Measurements from ENCODE around the gene REPS1.

Gene REPS1

GRCh38 chr6:138987643-138988468 is at the start of gene REPS1:
TSS of gene REPS1 (minus strand) at chr6:138988253. CDS start at chr6:138987682, 571 bp downstream.
- peak within 1 kb of the TSS; percentile 86 for H3K4me3 ChIP-seq (ENCODE audit: low read depth, low read length)
- TF ChIP-seq CTCF (IDR thresholded peaks at IDR 0.05; ENCODE audit: low read depth, low read length), result peak; percentile 64

GRCh38 chr6:139037490-139037889 is 49.4 kb upstream of the REPS1 start:
- no peak for TF ChIP-seq CTCF (IDR thresholded peaks at IDR 0.05; ENCODE audit: low read depth, low read length)
- no peak overlapping the region for H3K4me3 ChIP-seq (ENCODE audit: low read depth, low read length)

GRCh38 chr6:139030228-139030963 is 42.3 kb upstream of the REPS1 start:
- no peak for TF ChIP-seq CTCF (IDR thresholded peaks at IDR 0.05; ENCODE audit: low read depth, low read length)
- peak overlapping the region; percentile 90 for H3K4me3 ChIP-seq (ENCODE audit: low read depth, low read length)

- TF ChIP-seq CTCF (IDR thresholded peaks at IDR 0.05; ENCODE audit: low read depth, low read length), result no peak
- peak overlapping the region; percentile 90 for H3K4me3 ChIP-seq (ENCODE audit: low read depth, low read length)
Observed at GRCh38 chr6:139029470-139030227, 41.6 kb upstream of the REPS1 start.

- H3K4me3 ChIP-seq (ENCODE audit: low read depth, low read length), result peak within 1 kb of the TSS; percentile 90
- no peak for TF ChIP-seq CTCF (IDR thresholded peaks at IDR 0.05; ENCODE audit: low read depth, low read length)
Observed at GRCh38 chr6:139028658-139029469, 40.8 kb upstream of the REPS1 start, which contains the start of gene ABRACL. TSS of gene ABRACL (plus strand) at chr6:139028745. CDS start at chr6:139034161, 5,416 bp downstream.

GRCh38 chr6:139028215-139028657 is 40.2 kb upstream of the REPS1 start:
- peak overlapping the region; percentile 90 for H3K4me3 ChIP-seq (ENCODE audit: low read depth, low read length)
- TF ChIP-seq CTCF (IDR thresholded peaks at IDR 0.05; ENCODE audit: low read depth, low read length), result no peak

Measured in WI38 (cell line).